IPS-NIHi7 (cell line): ENCODE results near the gene PGAM2.
"Not testable (repeated sequence)": the region's sequence is repeated elsewhere in the genome, so short reads cannot be mapped to it uniquely, and the experiment has no call there.

Experiments
- DNase-seq: peaks from one replicate; pipeline ENCODE4 v3.0.0; 2012; ENCODE audit warnings: mixed read lengths; ENCODE audit errors: extremely low spot score

Gene PGAM2

GRCh38 chr7:44050915-44051560, 14.3 kb downstream of the PGAM2 start:
- DNase-seq, result no peak

GRCh38 chr7:44050121-44050914, 15.0 kb downstream of the PGAM2 start:
- DNase-seq, result no peak

- DNase-seq, result no peak
These were observed 17.2 kb downstream of the PGAM2 start for GRCh38 chr7:44048031-44048795.

- DNase-seq, result no peak
These were observed 18.9 kb downstream of the PGAM2 start for GRCh38 chr7:44046321-44047061.

- no peak for DNase-seq
These were observed 19.9 kb downstream of the PGAM2 start for GRCh38 chr7:44045226-44046014.

- peak; percentile 93 for DNase-seq
These were observed 20.8 kb downstream of the PGAM2 start, which contains the start of gene DBNL for GRCh38 chr7:44044315-44045225. TSS of gene DBNL (plus strand) at chr7:44044702. CDS start at chr7:44044738, 36 bp downstream.

GRCh38 chr7:44043902-44044301, 21.5 kb downstream of the PGAM2 start:
- no peak for DNase-seq

GRCh38 chr7:44042221-44042620, 23.1 kb downstream of the PGAM2 start:
- no peak for DNase-seq

GRCh38 chr7:44040493-44040891, 24.9 kb downstream of the PGAM2 start:
- DNase-seq, result not testable (repeated sequence)

GRCh38 chr7:44039800-44040492, 25.4 kb downstream of the PGAM2 start:
- DNase-seq, result not testable (repeated sequence)

GRCh38 chr7:44038961-44039558, 26.3 kb downstream of the PGAM2 start:
- DNase-seq, result peak; percentile 43

- DNase-seq, result not testable (repeated sequence)
These were observed 26.8 kb downstream of the PGAM2 start for GRCh38 chr7:44038553-44038952.

GRCh38 chr7:44037951-44038350, 27.4 kb downstream of the PGAM2 start:
- not testable (repeated sequence) for DNase-seq

GRCh38 chr7:44036364-44036763, 29.0 kb downstream of the PGAM2 start:
- not testable (repeated sequence) for DNase-seq

- not testable (repeated sequence) for DNase-seq
These were observed 31.2 kb downstream of the PGAM2 start for GRCh38 chr7:44033971-44034844.

GRCh38 chr7:44032031-44032430, 33.3 kb downstream of the PGAM2 start:
- DNase-seq, result not testable (repeated sequence)

- DNase-seq, result not testable (repeated sequence)
These were observed 34.0 kb downstream of the PGAM2 start for GRCh38 chr7:44031319-44031718.

GRCh38 chr7:44030029-44030428, 35.3 kb downstream of the PGAM2 start:
- not testable (repeated sequence) for DNase-seq
